H9 (cell line): ENCODE data around the gene VIT. TPM values are rescaled to one million over a fixed set of nuclear protein-coding genes. Genes with fewer than 3 reads are reported as not detected.

Experiments
- DNase-seq: peaks from one replicate; pipeline ENCODE4 v3.0.0-alpha.2; 2017
- H2AFZ ChIP-seq: one replicate; pipeline ENCODE4 v1.6.1; 2013; ENCODE audit warnings: mild to moderate bottlenecking, low read length, control low read depth, moderate library complexity
- H2AK5ac ChIP-seq: 2 replicates; pipeline ENCODE4 v1.6.1; 2013; ENCODE audit warnings: low read length, control low read depth, mixed read lengths; ENCODE audit not compliant: insufficient read length
- H2BK120ac ChIP-seq: one replicate; pipeline ENCODE4 v1.6.1; 2013; ENCODE audit warnings: low read depth, mild to moderate bottlenecking, low read length, control low read depth, inconsistent platforms; ENCODE audit not compliant: poor library complexity, severe bottlenecking
- H2BK12ac ChIP-seq: 2 replicates; pipeline ENCODE4 v1.6.1; 2013; ENCODE audit warnings: low read length, control low read depth, mixed read lengths, low read depth; ENCODE audit not compliant: insufficient read length
- H2BK15ac ChIP-seq: 2 replicates; pipeline ENCODE4 v1.6.1; 2013; ENCODE audit warnings: low read depth, low read length, control low read depth
- H2BK20ac ChIP-seq: one replicate; pipeline ENCODE4 v1.6.1; 2013; ENCODE audit warnings: low read depth, mild to moderate bottlenecking, low read length, control low read depth, inconsistent platforms; ENCODE audit not compliant: poor library complexity, severe bottlenecking
- H2BK5ac ChIP-seq: 2 replicates; pipeline ENCODE4 v1.6.1; 2013; ENCODE audit warnings: low read length, control low read depth, mixed read lengths; ENCODE audit not compliant: insufficient read length
- H3K14ac ChIP-seq: 2 replicates; pipeline ENCODE4 v1.6.1; 2013; ENCODE audit warnings: low read length, control low read depth; ENCODE audit not compliant: insufficient read depth
- H3K18ac ChIP-seq: 2 replicates; pipeline ENCODE4 v1.6.1; 2013; ENCODE audit warnings: low read depth, mild to moderate bottlenecking, mixed read lengths, low read length, control low read depth; ENCODE audit not compliant: insufficient read length
- H3K23ac ChIP-seq: 2 replicates; pipeline ENCODE4 v1.6.1; 2013; ENCODE audit warnings: low read length, control low read depth, mixed read lengths, low read depth; ENCODE audit not compliant: insufficient read length
- H3K23me2 ChIP-seq: 2 replicates; pipeline ENCODE4 v1.6.1; 2013; ENCODE audit warnings: low read depth, mild to moderate bottlenecking, mixed read lengths, low read length, control low read depth; ENCODE audit not compliant: insufficient read length, poor library complexity, severe bottlenecking
- H3K27ac ChIP-seq: 2 replicates; pipeline ENCODE4 v1.5.1; 2013; ENCODE audit warnings: low read length, control low read depth, mixed read lengths, low read depth; ENCODE audit not compliant: insufficient read length
- H3K27me3 ChIP-seq: 2 replicates; pipeline ENCODE4 v1.6.1; 2013; ENCODE audit warnings: low read length, control low read depth, inconsistent platforms; ENCODE audit not compliant: insufficient read depth
- H3K4ac ChIP-seq: 2 replicates; pipeline ENCODE4 v1.6.1; 2013; ENCODE audit warnings: low read depth, mild to moderate bottlenecking, control low read depth, inconsistent platforms, low read length, moderate library complexity
- H3K4me1 ChIP-seq: 2 replicates; pipeline ENCODE4 v1.6.1; 2013; ENCODE audit warnings: low read length, control low read depth, inconsistent platforms; ENCODE audit not compliant: insufficient read depth
- H3K4me2 ChIP-seq: 2 replicates; pipeline ENCODE4 v1.6.1; 2013; ENCODE audit warnings: low read length, control low read depth, mixed read lengths; ENCODE audit not compliant: insufficient read length, insufficient read depth
- H3K56ac ChIP-seq: 2 replicates; pipeline ENCODE4 v1.6.1; 2013; ENCODE audit warnings: low read depth, mild to moderate bottlenecking, mixed read lengths, low read length, control low read depth; ENCODE audit not compliant: insufficient read length
- H3K79me1 ChIP-seq: 2 replicates; pipeline ENCODE4 v1.6.1; 2013; ENCODE audit warnings: low read depth, mild to moderate bottlenecking, moderate library complexity, low read length, control low read depth, inconsistent platforms; ENCODE audit not compliant: insufficient read depth, poor library complexity, severe bottlenecking
- H3K79me2 ChIP-seq: 2 replicates; pipeline ENCODE4 v1.6.1; 2013; ENCODE audit warnings: low read length, control low read depth, inconsistent platforms; ENCODE audit not compliant: insufficient read depth
- H3K9ac ChIP-seq: 2 replicates; pipeline ENCODE4 v1.6.1; 2013; ENCODE audit warnings: low read length, control low read depth, mixed read lengths; ENCODE audit not compliant: insufficient read length; ENCODE audit errors: extremely low read depth
- H3K9me3 ChIP-seq: one replicate; pipeline ENCODE4 v1.6.1; 2013; ENCODE audit warnings: low read depth, low read length, inconsistent platforms; ENCODE audit not compliant: control insufficient read depth
- H3T11ph ChIP-seq: one replicate; pipeline ENCODE4 v1.6.1; 2013; ENCODE audit warnings: mild to moderate bottlenecking, low read length, control low read depth, inconsistent platforms
- H4K20me1 ChIP-seq: one replicate; pipeline ENCODE4 v1.6.1; 2013; ENCODE audit not compliant: control insufficient read depth, insufficient read length, insufficient read depth
- H4K5ac ChIP-seq: 2 replicates; pipeline ENCODE4 v1.6.1; 2013; ENCODE audit warnings: low read depth, mild to moderate bottlenecking, mixed read lengths, low read length, control low read depth; ENCODE audit not compliant: insufficient read length
- H4K8ac ChIP-seq: replicated peaks from 2 replicates; pipeline ENCODE4 v1.6.1; 2013; ENCODE audit warnings: low read length, control low read depth, mixed read lengths, low read depth; ENCODE audit not compliant: insufficient read length
- H4K91ac ChIP-seq: 2 replicates; pipeline ENCODE4 v1.6.1; 2013; ENCODE audit warnings: low read depth, mild to moderate bottlenecking, moderate library complexity, mixed read lengths, low read length, control low read depth; ENCODE audit not compliant: insufficient read length
- H3K27ac Mint-ChIP-seq, 3 experiments: 2 replicates in 2 of 3; 3 replicates in 1 of 3; pipeline ENCODE4 v1.8.0; 2020 to 2021; ENCODE audit warnings: mixed read lengths in 3 of 3, mild to moderate bottlenecking in 1 of 3, moderate library complexity in 1 of 3
- H3K27me3 Mint-ChIP-seq: 2 replicates; pipeline ENCODE4 v1.8.0; 2021; ENCODE audit warnings: low read depth, mild to moderate bottlenecking, moderate library complexity, mixed read lengths
- H3K36me3 Mint-ChIP-seq, 3 experiments: 2 replicates in 2 of 3; 3 replicates in 1 of 3; pipeline ENCODE4 v1.8.0; 2020 to 2021; ENCODE audit warnings: low read depth in 3 of 3, mixed read lengths in 3 of 3; ENCODE audit not compliant: insufficient read depth in 1 of 3
- H3K4me1 Mint-ChIP-seq, 2 experiments: 2 replicates each; pipeline ENCODE4 v1.8.0; 2020; ENCODE audit warnings: mixed read lengths in 2 of 2
- H3K4me3 Mint-ChIP-seq, 2 experiments: 2 replicates in 1 of 2; 3 replicates in 1 of 2; pipeline ENCODE4 v1.8.0; 2020 to 2021; ENCODE audit warnings: mild to moderate bottlenecking in 2 of 2, mixed read lengths in 2 of 2, moderate library complexity in 1 of 2
- H3K9me3 Mint-ChIP-seq, 2 experiments: 2 replicates in 1 of 2; 3 replicates in 1 of 2; pipeline ENCODE4 v1.8.0; 2020; ENCODE audit warnings: mild to moderate bottlenecking in 2 of 2, mixed read lengths in 2 of 2, moderate library complexity in 1 of 2
- WGBS: extraction: QIAGEN DNeasy Blood & Tissue Kit; methylation state at CpG from one replicate; pipeline ENCODE4 v1.1.7; 2013; ENCODE audit warnings: missing lambda C conversion rate, low lambda C conversion rate, mixed read lengths; ENCODE audit not compliant: insufficient read length; ENCODE audit errors: extremely low coverage; 5-methylcytosine and 5-hydroxymethylcytosine counted together
- total RNA-seq: library from RNA; stranded (reverse); gene quantifications from 2 replicates; pipeline ENCODE4 v1.2.1, GENCODE V29; 2021
- TF ChIP-seq, protein P1 (sequence below): fragments of 200-600 bp; sonication (generic); conservative IDR thresholded peaks from 3 replicates; pipeline ENCODE4 v1.8.0; 2021; ENCODE audit warnings: antibody characterized with exemption, mild to moderate bottlenecking

The VIT gene
- total RNA-seq, 1 experiment from 2014 or later, result 0.15 TPM

DNA sequence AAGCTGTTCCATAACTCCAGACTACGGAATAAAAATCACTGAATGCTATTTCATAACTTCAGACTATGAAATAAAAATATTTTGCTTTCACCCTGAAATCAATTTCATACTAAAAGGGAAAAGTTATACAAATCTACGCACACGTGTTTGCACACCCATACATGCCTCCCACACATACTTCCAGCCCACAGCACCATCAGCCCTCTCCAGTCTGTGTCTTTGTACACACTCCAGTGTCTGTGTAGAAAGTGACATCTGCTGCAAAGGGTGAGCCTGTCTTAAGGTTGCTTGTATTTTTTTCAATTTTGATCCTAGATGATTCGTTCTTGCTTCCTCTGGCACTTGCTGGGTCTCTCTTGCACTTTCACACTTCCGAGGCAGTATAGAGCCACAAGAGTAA, 53.6 kb downstream of the VIT start:
- no peak overlapping the region for H2AFZ ChIP-seq
- peaks cover 29% of the 10 kb centered on the region in 2 experiments for H3K4me1 Mint-ChIP-seq

More for the DNA sequence above, 53.6 kb downstream of the VIT start:
- no peak overlapping the region for H4K91ac ChIP-seq
- H3K9ac ChIP-seq, result no peak overlapping the region
- no peak overlapping the region for H3K23ac ChIP-seq
- H2BK15ac ChIP-seq, result no peak overlapping the region
- TF ChIP-seq, protein P1, sequence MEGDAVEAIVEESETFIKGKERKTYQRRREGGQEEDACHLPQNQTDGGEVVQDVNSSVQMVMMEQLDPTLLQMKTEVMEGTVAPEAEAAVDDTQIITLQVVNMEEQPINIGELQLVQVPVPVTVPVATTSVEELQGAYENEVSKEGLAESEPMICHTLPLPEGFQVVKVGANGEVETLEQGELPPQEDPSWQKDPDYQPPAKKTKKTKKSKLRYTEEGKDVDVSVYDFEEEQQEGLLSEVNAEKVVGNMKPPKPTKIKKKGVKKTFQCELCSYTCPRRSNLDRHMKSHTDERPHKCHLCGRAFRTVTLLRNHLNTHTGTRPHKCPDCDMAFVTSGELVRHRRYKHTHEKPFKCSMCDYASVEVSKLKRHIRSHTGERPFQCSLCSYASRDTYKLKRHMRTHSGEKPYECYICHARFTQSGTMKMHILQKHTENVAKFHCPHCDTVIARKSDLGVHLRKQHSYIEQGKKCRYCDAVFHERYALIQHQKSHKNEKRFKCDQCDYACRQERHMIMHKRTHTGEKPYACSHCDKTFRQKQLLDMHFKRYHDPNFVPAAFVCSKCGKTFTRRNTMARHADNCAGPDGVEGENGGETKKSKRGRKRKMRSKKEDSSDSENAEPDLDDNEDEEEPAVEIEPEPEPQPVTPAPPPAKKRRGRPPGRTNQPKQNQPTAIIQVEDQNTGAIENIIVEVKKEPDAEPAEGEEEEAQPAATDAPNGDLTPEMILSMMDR, result no peak
- H3K27me3 ChIP-seq, result no peaks in the 10 kb centered on the region
- no peaks in the 10 kb centered on the region for H3K79me2 ChIP-seq
- DNase-seq, result no peak
- no CpG with 5 or more reads among the region's 5 CpGs for WGBS
- Mint-ChIP-seq H3K27me3 (peaks cover 1% of the 10 kb centered on the region; the same call in 1 of the 2 replicates), H3K4me3 (no peak overlapping the region), H3K9me3 (peaks cover 0 to 8% of the 10 kb centered on the region in 2 experiments; a peak in 2 of 5 replicates), H3K36me3 (peaks cover 0 to 3% (median 0%) of the 10 kb centered on the region in 3 experiments; a peak in 1 of 7 replicates), H3K27ac (no peak overlapping the region; a peak in 1 of 7 replicates)
- H4K5ac ChIP-seq, result no peak overlapping the region
- no peak overlapping the region for H3K56ac ChIP-seq
- H3T11ph ChIP-seq, result no peak overlapping the region
- no peak overlapping the region for H3K18ac ChIP-seq
- H3K4me2 ChIP-seq, result no peak overlapping the region
- H2BK12ac ChIP-seq, result no peak overlapping the region
- no peak overlapping the region for H2BK5ac ChIP-seq
- no peak overlapping the region for H2BK20ac ChIP-seq
- H4K20me1 ChIP-seq, result no peaks in the 10 kb centered on the region
- no peak overlapping the region for H3K14ac ChIP-seq
- no peak overlapping the region for H2AK5ac ChIP-seq
- no peak overlapping the region for H4K8ac ChIP-seq
- no peaks in the 10 kb centered on the region for H3K23me2 ChIP-seq
- H3K4me1 ChIP-seq, result peaks cover 14% of the 10 kb centered on the region
- H3K9me3 ChIP-seq, result no peaks in the 10 kb centered on the region
- H3K79me1 ChIP-seq, result no peaks in the 10 kb centered on the region
- H3K4ac ChIP-seq, result no peak overlapping the region
- no peak overlapping the region for H2BK120ac ChIP-seq
- H3K27ac ChIP-seq, result no peak overlapping the region
